Activated CD4-positive, alpha-beta memory T cell treated with anti-CD3 and anti-CD28 coated beads for 36 hours (primary cell): ENCODE measurements around the gene RBM18. TPM values are rescaled to one million over a fixed set of nuclear protein-coding genes. Genes with fewer than 3 reads are reported as not detected.

ENCODE experiments used
- CTCF ChIA-PET: fragments of 350-600 bp; sonication (Branson Sonifier 250); formaldehyde crosslinking; loops from one replicate; lab custom pipeline; 2021; ENCODE audit warnings: antibody characterized with exemption, inconsistent platforms; lab: Charles Lee
- POLR2A ChIA-PET: fragments of 350-600 bp; sonication (Branson Sonifier 250); formaldehyde crosslinking; loops from one replicate; lab custom pipeline; 2021; ENCODE audit warnings: antibody characterized with exemption; lab: Charles Lee
- DNase-seq: peaks from one replicate; pipeline ENCODE4 v3.0.0-alpha.2; 2020
- H3K27ac Mint-ChIP-seq: one replicate; pipeline ENCODE4 v1.8.0; 2021; ENCODE audit warnings: mixed read lengths
- H3K27me3 Mint-ChIP-seq: one replicate; pipeline ENCODE4 v1.8.0; 2021; ENCODE audit warnings: mixed read lengths
- H3K36me3 Mint-ChIP-seq: one replicate; pipeline ENCODE4 v1.8.0; 2021; ENCODE audit warnings: mixed read lengths
- H3K4me1 Mint-ChIP-seq: one replicate; pipeline ENCODE4 v1.8.0; 2021; ENCODE audit warnings: low read depth, mixed read lengths
- H3K4me3 Mint-ChIP-seq: one replicate; pipeline ENCODE4 v1.8.0; 2021; ENCODE audit warnings: mild to moderate bottlenecking, mixed read lengths
- H3K9me3 Mint-ChIP-seq: one replicate; pipeline ENCODE4 v1.8.0; 2021; ENCODE audit warnings: mixed read lengths
- intact Hi-C: fragments of 100-400 bp; cut with micrococcal nuclease; formaldehyde crosslinking; loops from one replicate; pipeline ENCODE4 v1.15.1; 2023
- total RNA-seq, 2 experiments: library from RNA; stranded (reverse); gene quantifications; one replicate each; pipeline ENCODE4 v1.2.3, GENCODE V29; 2021

The RBM18 gene
- total RNA-seq, 2 experiments from 2014 or later = 25.1 to 25.9 TPM

- Mint-ChIP-seq H3K36me3 (no peaks in the 10 kb centered on the region), H3K4me3 (peak overlapping the region; percentile 30), H3K27ac (no peak overlapping the region)
Observed at GRCh38 chr9:122228191-122228567, 36.5 kb downstream of the RBM18 start.

GRCh38 chr9:122227575-122227900, 37.1 kb downstream of the RBM18 start:
- CTCF ChIA-PET = no interaction called here
- H3K4me1 Mint-ChIP-seq = peaks cover 10% of the 10 kb centered on the region
- H3K9me3 Mint-ChIP-seq = no peaks in the 10 kb centered on the region
- POLR2A ChIA-PET = no interaction called here
- peaks cover 47% of the 10 kb centered on the region for H3K27me3 Mint-ChIP-seq
- peak overlapping the region; percentile 7 for H3K4me3 Mint-ChIP-seq
- no peak overlapping the region for H3K27ac Mint-ChIP-seq
- intact Hi-C loops = no loop called here
- H3K36me3 Mint-ChIP-seq = no peaks in the 10 kb centered on the region
- no peak for DNase-seq

More at GRCh38 chr9:122228191-122228567, 36.5 kb downstream of the RBM18 start:
- POLR2A ChIA-PET = no interaction called here
- intact Hi-C loops = no loop called here
- DNase-seq = no peak
- peaks cover 10% of the 10 kb centered on the region for H3K4me1 Mint-ChIP-seq
- CTCF ChIA-PET = no interaction called here
- H3K9me3 Mint-ChIP-seq = no peaks in the 10 kb centered on the region
- peaks cover 42% of the 10 kb centered on the region for H3K27me3 Mint-ChIP-seq

GRCh38 chr9:122226758-122227574, 37.7 kb downstream of the RBM18 start:
- Mint-ChIP-seq H3K9me3 (no peaks in the 10 kb centered on the region), H3K27ac (no peak overlapping the region), H3K27me3 (peaks cover 52% of the 10 kb centered on the region), H3K4me1 (peaks cover 10% of the 10 kb centered on the region), H3K4me3 (no peak overlapping the region), H3K36me3 (no peaks in the 10 kb centered on the region)
- CTCF ChIA-PET = no interaction called here
- POLR2A ChIA-PET = no interaction called here
- intact Hi-C loops = no loop called here
- no peak for DNase-seq

- ChIA-PET POLR2A (no interaction called here), CTCF (no interaction called here)
- Mint-ChIP-seq H3K4me1 (peaks cover 10% of the 10 kb centered on the region), H3K27ac (no peak overlapping the region), H3K27me3 (peaks cover 60% of the 10 kb centered on the region), H3K4me3 (no peak overlapping the region), H3K9me3 (no peaks in the 10 kb centered on the region), H3K36me3 (no peaks in the 10 kb centered on the region)
- no peak for DNase-seq
- intact Hi-C loops = no loop called here
Observed at GRCh38 chr9:122226142-122226757, 38.4 kb downstream of the RBM18 start.

- no peak overlapping the region for H3K4me3 Mint-ChIP-seq
- peaks cover 10% of the 10 kb centered on the region for H3K4me1 Mint-ChIP-seq
- POLR2A ChIA-PET = no interaction called here
- peaks cover 65% of the 10 kb centered on the region for H3K27me3 Mint-ChIP-seq
- no peaks in the 10 kb centered on the region for H3K9me3 Mint-ChIP-seq
- no peak for DNase-seq
- CTCF ChIA-PET = no interaction called here
- H3K36me3 Mint-ChIP-seq = no peaks in the 10 kb centered on the region
- intact Hi-C loops = no loop called here
- H3K27ac Mint-ChIP-seq = no peak overlapping the region
Observed at GRCh38 chr9:122225312-122226141, 39.1 kb downstream of the RBM18 start.

- Mint-ChIP-seq H3K27me3 (peaks cover 85% of the 10 kb centered on the region), H3K36me3 (no peaks in the 10 kb centered on the region), H3K27ac (no peak overlapping the region), H3K9me3 (no peaks in the 10 kb centered on the region), H3K4me3 (no peak overlapping the region), H3K4me1 (peaks cover 29% of the 10 kb centered on the region)
- ChIA-PET POLR2A (no interaction called here), CTCF (interaction anchor here (1.8 kb wide), 1 partner anchor 100 kb away, joined by 5 read pairs; no protein-coding TSS in a partner anchor)
- intact Hi-C loops = no loop called here
- no peak for DNase-seq
Observed at GRCh38 chr9:122223435-122223834, 41.2 kb downstream of the RBM18 start.

- DNase-seq = no peak
- no peaks in the 10 kb centered on the region for H3K36me3 Mint-ChIP-seq
- ChIA-PET CTCF (interaction anchor here (1.8 kb wide), 1 partner anchor 100 kb away, joined by 5 read pairs; no protein-coding TSS in a partner anchor), POLR2A (no interaction called here)
- no peak overlapping the region for H3K4me3 Mint-ChIP-seq
- peaks cover 89% of the 10 kb centered on the region for H3K27me3 Mint-ChIP-seq
- no peak overlapping the region for H3K27ac Mint-ChIP-seq
- no peaks in the 10 kb centered on the region for H3K9me3 Mint-ChIP-seq
- intact Hi-C loops = no loop called here
- peaks cover 33% of the 10 kb centered on the region for H3K4me1 Mint-ChIP-seq
Observed at GRCh38 chr9:122222791-122223190, 41.8 kb downstream of the RBM18 start.

- Mint-ChIP-seq H3K4me3 (no peak overlapping the region), H3K36me3 (no peaks in the 10 kb centered on the region), H3K27ac (no peak overlapping the region), H3K4me1 (peaks cover 26% of the 10 kb centered on the region), H3K27me3 (peaks cover 82% of the 10 kb centered on the region), H3K9me3 (no peaks in the 10 kb centered on the region)
- intact Hi-C loops = no loop called here
- ChIA-PET POLR2A (no interaction called here), CTCF (interaction anchor here (1.4 kb wide), 1 partner anchor 101 kb away, joined by 3 read pairs; no protein-coding TSS in a partner anchor)
- no peak for DNase-seq
Observed at GRCh38 chr9:122221183-122221811, 43.3 kb downstream of the RBM18 start.

GRCh38 chr9:122220673-122221182, 43.9 kb downstream of the RBM18 start:
- intact Hi-C loops = no loop called here
- peaks cover 83% of the 10 kb centered on the region for H3K27me3 Mint-ChIP-seq
- H3K4me3 Mint-ChIP-seq = no peak overlapping the region
- DNase-seq = no peak
- no peaks in the 10 kb centered on the region for H3K36me3 Mint-ChIP-seq
- H3K4me1 Mint-ChIP-seq = peaks cover 24% of the 10 kb centered on the region
- ChIA-PET POLR2A (no interaction called here), CTCF (interaction anchor here (1.4 kb wide), 1 partner anchor 100 kb away, joined by 3 read pairs; no protein-coding TSS in a partner anchor)
- no peak overlapping the region for H3K27ac Mint-ChIP-seq
- H3K9me3 Mint-ChIP-seq = no peaks in the 10 kb centered on the region

- CTCF ChIA-PET = interaction anchor here (1.4 kb wide), 1 partner anchor 100 kb away, joined by 3 read pairs; no protein-coding TSS in a partner anchor
- no peak overlapping the region for H3K27ac Mint-ChIP-seq
Observed at GRCh38 chr9:122219856-122220672, 44.6 kb downstream of the RBM18 start.

More at GRCh38 chr9:122219856-122220672, 44.6 kb downstream of the RBM18 start:
- no peak for DNase-seq
- Mint-ChIP-seq H3K9me3 (no peaks in the 10 kb centered on the region), H3K36me3 (no peaks in the 10 kb centered on the region), H3K4me3 (no peak overlapping the region), H3K4me1 (peaks cover 24% of the 10 kb centered on the region), H3K27me3 (peaks cover 84% of the 10 kb centered on the region)
- POLR2A ChIA-PET = no interaction called here
- intact Hi-C loops = loop anchor here (10.0 kb wide), 1 partner anchor 125 kb away; no protein-coding TSS in a partner anchor
